Gastrocnemius medialis (tissue), 4 donors: ENCODE data around the gene AGXT. TPM values are rescaled to one million over a fixed set of nuclear protein-coding genes. Genes with fewer than 3 reads are reported as not detected.

Experiments
- ATAC-seq, 2 donors: fragments of 150-250 bp; one replicate each; pipeline ENCODE4 v1.9.1; 2016
- DNase-seq, 2 donors: peaks; one replicate each; pipeline ENCODE4 v3.0.0-alpha.2; 2019
- H3K27ac ChIP-seq, 4 donors: fragments of 200-600 bp; sonication (generic); 1 replicate in 1 of 4; 2 replicates in 3 of 4; pipeline ENCODE4 v1.5.1; 2016 to 2018; ENCODE audit warnings: mild to moderate bottlenecking in 2 of 4, moderate library complexity in 1 of 4
- H3K27me3 ChIP-seq, 3 donors: fragments of 200-600 bp; sonication (generic) in 2 of 3; 1 replicate in 1 of 3; 2 replicates in 2 of 3; pipeline versions ENCODE4 v1.5.1 to v1.6.0; 2016 to 2019; ENCODE audit warnings: mild to moderate bottlenecking in 1 of 3, moderate library complexity in 1 of 3
- H3K36me3 ChIP-seq, 2 donors: fragments of 200-600 bp; sonication (generic) in 1 of 2; one replicate each; pipeline ENCODE4 v1.5.1; 2017 to 2018
- H3K4me1 ChIP-seq, 2 donors: fragments of 200-600 bp; sonication (generic) in 1 of 2; one replicate each; pipeline ENCODE4 v1.5.1; 2016 to 2017; ENCODE audit warnings: mild to moderate bottlenecking in 2 of 2
- H3K4me3 ChIP-seq, 4 donors: fragments of 200-600 bp; sonication (generic) in 3 of 4; 1 replicate in 1 of 4; 2 replicates in 3 of 4; pipeline ENCODE4 v1.5.1; 2016 to 2019; ENCODE audit warnings: mild to moderate bottlenecking in 2 of 4
- H3K9me3 ChIP-seq, 3 donors: fragments of 200-600 bp; sonication (generic) in 2 of 3; 1 replicate in 1 of 3; 2 replicates in 2 of 3; pipeline ENCODE4 v1.5.1; 2016 to 2019
- POLR2A ChIP-seq, 2 donors: fragments of 450-650 bp; IDR thresholded peaks; one replicate each; pipeline ENCODE4 v1.6.1; 2017; ENCODE audit warnings: antibody characterized with exemption in 2 of 2, mild to moderate bottlenecking in 2 of 2, moderate library complexity in 2 of 2
- in situ Hi-C, 4 donors: fragments of 200-750 bp; cut with MboI; loops; one replicate each; pipeline versions ENCODE4 v1.15.0 to v1.8.0; 2017; ENCODE audit warnings: low sequenced_read_pairs in 4 of 4
- intact Hi-C: fragments of 100-400 bp; cut with DNase I; formaldehyde crosslinking; loops from one replicate; pipeline ENCODE4 v1.15.1; 2023; ENCODE audit warnings: low total_unique reads
- total RNA-seq, 4 donors: library from RNA; depleted of rRNA; stranded (reverse); fragments of >200 nt; gene quantifications; one replicate each; pipeline versions ENCODE4 v1.1.0 to v1.2.3, GENCODE V29; 2016
- TF ChIP-seq, protein P1 (sequence below), 5 experiments: fragments of 450-650 bp in 3 of 5; fragments of 200-600 bp in 2 of 5; sonication (generic) in 2 of 5; IDR thresholded peaks in 4 of 5; conservative IDR thresholded peaks in 1 of 5; 1 replicate in 4 of 5; 2 replicates in 1 of 5; pipeline ENCODE4 v1.5.1; 2016 to 2019; ENCODE audit warnings: antibody characterized with exemption in 5 of 5, mild to moderate bottlenecking in 3 of 5, moderate library complexity in 3 of 5

AGXT gene
- total RNA-seq, 4 donors from 2014 or later, result 1.7 to 3.3 TPM; not detected in 2

DNA sequence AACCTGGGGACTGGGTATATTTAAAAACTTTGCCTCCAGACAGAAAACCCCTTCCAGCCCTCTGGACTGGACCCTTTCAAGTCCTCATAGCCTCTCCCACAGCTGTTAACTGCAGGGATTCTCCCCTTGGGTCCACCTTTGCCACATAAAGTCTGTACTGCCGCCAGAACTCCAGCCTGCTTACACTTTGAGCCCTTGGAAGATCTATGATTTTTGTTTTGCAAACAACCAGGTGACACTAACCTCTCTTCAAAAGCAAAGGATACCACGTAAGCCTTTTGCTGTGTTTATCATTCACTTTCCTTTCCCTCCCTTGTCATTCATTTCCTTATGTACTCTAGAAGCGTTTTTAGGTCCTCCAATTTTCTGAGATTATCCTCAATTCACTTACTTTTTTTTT is 4.1 kb upstream of the AGXT start:
- in situ Hi-C loops, result no loop called here
- TF ChIP-seq, protein P1, sequence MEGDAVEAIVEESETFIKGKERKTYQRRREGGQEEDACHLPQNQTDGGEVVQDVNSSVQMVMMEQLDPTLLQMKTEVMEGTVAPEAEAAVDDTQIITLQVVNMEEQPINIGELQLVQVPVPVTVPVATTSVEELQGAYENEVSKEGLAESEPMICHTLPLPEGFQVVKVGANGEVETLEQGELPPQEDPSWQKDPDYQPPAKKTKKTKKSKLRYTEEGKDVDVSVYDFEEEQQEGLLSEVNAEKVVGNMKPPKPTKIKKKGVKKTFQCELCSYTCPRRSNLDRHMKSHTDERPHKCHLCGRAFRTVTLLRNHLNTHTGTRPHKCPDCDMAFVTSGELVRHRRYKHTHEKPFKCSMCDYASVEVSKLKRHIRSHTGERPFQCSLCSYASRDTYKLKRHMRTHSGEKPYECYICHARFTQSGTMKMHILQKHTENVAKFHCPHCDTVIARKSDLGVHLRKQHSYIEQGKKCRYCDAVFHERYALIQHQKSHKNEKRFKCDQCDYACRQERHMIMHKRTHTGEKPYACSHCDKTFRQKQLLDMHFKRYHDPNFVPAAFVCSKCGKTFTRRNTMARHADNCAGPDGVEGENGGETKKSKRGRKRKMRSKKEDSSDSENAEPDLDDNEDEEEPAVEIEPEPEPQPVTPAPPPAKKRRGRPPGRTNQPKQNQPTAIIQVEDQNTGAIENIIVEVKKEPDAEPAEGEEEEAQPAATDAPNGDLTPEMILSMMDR (IDR thresholded peaks at IDR 0.05 in 4 of 5, conservative IDR thresholded peaks at IDR 0.05 in 1 of 5), result no peak
- no peak for TF ChIP-seq POLR2A (IDR thresholded peaks at IDR 0.05)
- no peaks in the 10 kb centered on the region for H3K9me3 ChIP-seq
- no peaks in the 10 kb centered on the region for H3K27me3 ChIP-seq
- H3K4me3 ChIP-seq, result no peak overlapping the region
- intact Hi-C loops, result no loop called here
- no peak for ATAC-seq
- no peaks in the 10 kb centered on the region for H3K36me3 ChIP-seq
- no peaks in the 10 kb centered on the region for H3K4me1 ChIP-seq
- no peak for DNase-seq
- H3K27ac ChIP-seq, result no peak overlapping the region

- TF ChIP-seq, protein P1 (IDR thresholded peaks at IDR 0.05 in 4 of 5, conservative IDR thresholded peaks at IDR 0.05 in 1 of 5), result no peak
- no peak for TF ChIP-seq POLR2A (IDR thresholded peaks at IDR 0.05)
- DNase-seq (no peak), ATAC-seq (no peak)
- in situ Hi-C loops, result no loop called here
- Histone ChIP-seq H3K27me3 (no peaks in the 10 kb centered on the region), H3K36me3 (no peaks in the 10 kb centered on the region), H3K27ac (no peak overlapping the region), H3K9me3 (no peaks in the 10 kb centered on the region), H3K4me3 (no peak overlapping the region), H3K4me1 (no peaks in the 10 kb centered on the region)
- intact Hi-C loops, result no loop called here
Measured at GRCh38 chr2:240865391-240865790, 3.2 kb upstream of the AGXT start.

DNA sequence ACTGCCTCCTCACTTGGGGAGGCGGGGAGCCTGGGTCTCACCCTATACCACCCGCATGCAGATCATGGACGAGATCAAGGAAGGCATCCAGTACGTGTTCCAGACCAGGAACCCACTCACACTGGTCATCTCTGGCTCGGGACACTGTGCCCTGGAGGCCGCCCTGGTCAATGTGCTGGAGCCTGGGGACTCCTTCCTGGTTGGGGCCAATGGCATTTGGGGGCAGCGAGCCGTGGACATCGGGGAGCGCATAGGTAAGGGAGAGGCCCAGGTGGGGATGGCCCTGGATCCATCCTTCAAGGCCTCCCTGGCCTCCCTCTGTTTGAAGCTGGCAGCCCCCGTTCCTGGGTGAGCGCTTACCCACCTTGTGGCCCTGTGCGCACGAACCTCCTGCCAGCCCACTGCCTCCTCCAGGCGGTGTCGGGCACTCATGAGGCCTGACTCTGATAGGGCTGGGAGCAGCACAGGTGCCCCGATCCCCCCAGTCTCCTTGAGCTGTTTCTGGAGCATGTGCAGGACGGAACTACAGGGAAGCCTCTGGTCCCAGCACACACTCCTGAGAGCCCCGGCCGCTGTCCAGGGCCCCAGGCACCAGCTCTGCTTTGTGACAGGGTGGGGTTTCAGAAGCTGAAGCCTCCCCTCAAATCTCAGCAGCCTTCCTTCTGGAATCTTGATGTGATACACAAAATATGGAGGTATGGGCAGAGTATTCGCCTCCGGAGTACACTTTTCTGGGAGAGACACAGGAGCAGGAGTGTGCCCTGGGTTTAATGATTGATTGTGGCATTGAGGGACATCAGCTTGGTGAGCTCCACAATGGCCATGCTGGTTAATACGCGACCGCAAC is 708 bp downstream of the AGXT start:
- no peaks in the 10 kb centered on the region for H3K36me3 ChIP-seq
- intact Hi-C loops, result no loop called here
- H3K4me1 ChIP-seq, result no peaks in the 10 kb centered on the region
- TF ChIP-seq, protein P1 (IDR thresholded peaks at IDR 0.05 in 4 of 5, conservative IDR thresholded peaks at IDR 0.05 in 1 of 5), result no peak
- TF ChIP-seq POLR2A (IDR thresholded peaks at IDR 0.05), result no peak
- no peak overlapping the region for H3K4me3 ChIP-seq
- DNase-seq (no peak), ATAC-seq (no peak)
- no peak overlapping the region for H3K27ac ChIP-seq
- in situ Hi-C loops, result no loop called here
- H3K9me3 ChIP-seq, result no peaks in the 10 kb centered on the region
- H3K27me3 ChIP-seq, result no peaks in the 10 kb centered on the region

DNA sequence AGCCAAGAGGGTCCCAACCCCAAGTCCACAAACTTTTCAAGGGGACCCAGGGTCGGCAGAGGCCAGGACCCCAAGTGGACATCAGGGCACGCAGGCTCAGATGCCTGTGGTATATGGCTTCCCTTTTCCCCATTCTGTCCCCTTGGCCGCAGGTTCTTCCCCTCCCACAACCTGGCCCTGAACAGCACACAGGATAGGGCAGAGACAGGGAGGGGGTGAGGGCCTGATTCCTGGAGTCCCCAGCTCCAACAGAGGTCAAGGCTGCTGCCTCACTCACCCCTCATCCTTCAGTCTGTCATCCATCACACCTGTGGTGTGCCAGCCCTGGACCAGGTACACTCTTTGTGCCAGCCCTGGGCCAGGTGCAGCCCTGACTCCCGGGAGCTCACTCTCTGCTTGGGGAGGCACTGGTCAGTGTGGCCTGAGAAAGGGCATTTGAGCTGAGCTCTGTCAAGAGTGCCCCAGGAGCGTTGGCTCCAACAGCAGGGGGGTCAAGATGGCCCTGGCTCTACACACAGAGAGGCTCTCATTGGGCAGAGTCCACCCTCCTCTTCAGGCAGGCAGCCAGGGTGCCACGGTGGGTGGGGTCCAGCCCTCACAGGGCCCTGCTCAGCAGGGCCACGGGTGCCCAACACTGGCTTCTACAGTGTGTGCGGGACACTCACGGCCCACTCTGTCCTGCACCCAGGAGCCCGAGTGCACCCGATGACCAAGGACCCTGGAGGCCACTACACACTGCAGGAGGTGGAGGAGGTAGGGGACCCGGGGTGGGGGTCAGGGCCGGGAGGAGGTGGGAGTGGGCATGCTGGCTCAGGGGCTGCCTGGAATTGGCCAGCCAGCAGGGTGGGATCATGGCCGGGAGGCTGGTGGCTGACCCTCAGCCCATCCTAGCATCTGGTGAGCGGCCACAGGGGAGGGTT is 1.6 kb downstream of the AGXT start:
- Histone ChIP-seq H3K27ac (no peak overlapping the region), H3K9me3 (no peaks in the 10 kb centered on the region), H3K27me3 (no peaks in the 10 kb centered on the region), H3K36me3 (no peaks in the 10 kb centered on the region), H3K4me3 (no peak overlapping the region), H3K4me1 (no peaks in the 10 kb centered on the region)
- in situ Hi-C loops, result no loop called here
- no peak for TF ChIP-seq POLR2A (IDR thresholded peaks at IDR 0.05)
- TF ChIP-seq, protein P1 (IDR thresholded peaks at IDR 0.05 in 4 of 5, conservative IDR thresholded peaks at IDR 0.05 in 1 of 5), result no peak
- DNase-seq (no peak), ATAC-seq (no peak)
- intact Hi-C loops, result no loop called here
